Esophagus muscularis mucosa (tissue), 4 donors: ENCODE results near the gene TRIM46. TPM values are rescaled to one million over a fixed set of nuclear protein-coding genes. Genes with fewer than 3 reads are reported as not detected.

Experiments
- DNase-seq: peaks from one replicate; pipeline ENCODE4 v3.0.0-alpha.2; 2017; ENCODE audit errors: extremely low spot score
- H3K27ac ChIP-seq, 4 donors: fragments of 200-600 bp; sonication (generic); replicated peaks in 1 of 4; 1 replicate in 3 of 4; 2 replicates in 1 of 4; pipeline ENCODE4 v1.5.1; 2016 to 2019; ENCODE audit warnings: mild to moderate bottlenecking in 1 of 4
- H3K27me3 ChIP-seq, 4 donors: fragments of 200-600 bp; sonication (generic); one replicate each; pipeline versions ENCODE4 v1.5.1 to v1.6.0; 2016 to 2019
- H3K36me3 ChIP-seq, 4 donors: fragments of 200-600 bp; sonication (generic); one replicate each; pipeline ENCODE4 v1.5.1; 2016 to 2019
- H3K4me1 ChIP-seq, 4 donors: fragments of 200-600 bp; sonication (generic); one replicate each; pipeline ENCODE4 v1.5.1; 2016 to 2019
- H3K4me3 ChIP-seq, 4 donors: fragments of 200-600 bp; sonication (generic); 1 replicate in 2 of 4; 2 replicates in 2 of 4; pipeline ENCODE4 v1.5.1; 2016 to 2019; ENCODE audit warnings: mild to moderate bottlenecking in 4 of 4, moderate library complexity in 1 of 4
- H3K9me3 ChIP-seq, 4 donors: fragments of 200-600 bp; sonication (generic); 1 replicate in 3 of 4; 2 replicates in 1 of 4; pipeline ENCODE4 v1.5.1; 2016 to 2019
- CTCF ChIP-seq, 3 experiments: fragments of 200-600 bp in 2 of 3; fragments of 450-650 bp in 1 of 3; sonication (generic) in 2 of 3; IDR thresholded peaks; one replicate each; pipeline ENCODE4 v1.5.1; 2017 to 2019; ENCODE audit warnings: antibody characterized with exemption in 3 of 3, mild to moderate bottlenecking in 2 of 3, moderate library complexity in 1 of 3
- EP300 ChIP-seq: sonication (generic); formaldehyde crosslinking; IDR thresholded peaks from one replicate; pipeline ENCODE4 v1.6.1; 2017; ENCODE audit warnings: antibody characterized with exemption
- POLR2A ChIP-seq: fragments of 450-650 bp; IDR thresholded peaks from one replicate; pipeline ENCODE4 v1.6.1; 2017; ENCODE audit warnings: antibody characterized with exemption, moderate library complexity, mild to moderate bottlenecking, low read depth
- POLR2AphosphoS5 ChIP-seq, 2 donors: sonication (generic); formaldehyde crosslinking; IDR thresholded peaks; one replicate each; pipeline ENCODE4 v1.6.1; 2017; ENCODE audit warnings: antibody characterized with exemption in 2 of 2
- WGBS: methylation state at CpG from one replicate; pipeline ENCODE4 v1.1.5; 2018; 5-methylcytosine and 5-hydroxymethylcytosine counted together
- intact Hi-C: fragments of 100-400 bp; cut with DNase I; formaldehyde crosslinking; loops from one replicate; pipeline ENCODE4 v1.15.1; 2023
- total RNA-seq, 4 donors: library from RNA; depleted of rRNA; stranded (reverse); fragments of >200 nt; gene quantifications; one replicate each; pipeline versions ENCODE4 v1.1.0 to v1.2.1, GENCODE V29; 2016

Gene TRIM46
- total RNA-seq, 4 donors from 2014 or later, result 0.13 to 1.7 (median 0.17) TPM; not detected in 1

GRCh38 chr1:155196103-155196892, 22.6 kb downstream of the TRIM46 start:
- no peaks in the 10 kb centered on the region for H3K9me3 ChIP-seq
- no peak overlapping the region for H3K4me3 ChIP-seq
- peaks cover 0 to 45% (median 24%) of the 10 kb centered on the region in 4 donors for H3K36me3 ChIP-seq
- H3K4me1 ChIP-seq, result peaks cover 30 to 59% (median 46%) of the 10 kb centered on the region in 4 donors
- 53% methylated on average over 4 of the region's 6 CpGs for WGBS
- H3K27ac ChIP-seq, result peak overlapping the region; percentile 91 to 92 (median 92)
- intact Hi-C loops, result no loop called here
- DNase-seq, result no peak
- no peaks in the 10 kb centered on the region for H3K27me3 ChIP-seq
- TF ChIP-seq POLR2A, result no peak
- TF ChIP-seq CTCF (IDR thresholded peaks at IDR 0.05), result no peak
- TF ChIP-seq EP300, result no peak
- no peak for TF ChIP-seq POLR2AphosphoS5 (IDR thresholded peaks at IDR 0.05)

GRCh38 chr1:155196893-155197638, 23.4 kb downstream of the TRIM46 start:
- intact Hi-C loops, result no loop called here
- Histone ChIP-seq H3K4me1 (peaks cover 30 to 55% (median 45%) of the 10 kb centered on the region in 4 donors), H3K27ac (peak overlapping the region in 1 of 4 donors; percentile 92), H3K9me3 (no peaks in the 10 kb centered on the region), H3K27me3 (no peaks in the 10 kb centered on the region), H3K4me3 (no peak overlapping the region), H3K36me3 (peaks cover 0 to 52% (median 30%) of the 10 kb centered on the region in 4 donors)
- TF ChIP-seq POLR2AphosphoS5 (IDR thresholded peaks at IDR 0.05), result no peak
- TF ChIP-seq CTCF (IDR thresholded peaks at IDR 0.05), result no peak
- no peak for TF ChIP-seq POLR2A
- no peak for TF ChIP-seq EP300
- 81% methylated on average over 20 of the region's 20 CpGs for WGBS
- DNase-seq, result no peak

- no peak for TF ChIP-seq POLR2A
- TF ChIP-seq POLR2AphosphoS5 (IDR thresholded peaks at IDR 0.05), result no peak
- no peak for TF ChIP-seq EP300
- no peak for TF ChIP-seq CTCF (IDR thresholded peaks at IDR 0.05)
- WGBS, result 85% methylated on average over 15 of the region's 15 CpGs
- Histone ChIP-seq H3K27me3 (no peaks in the 10 kb centered on the region), H3K36me3 (peaks cover 0 to 60% (median 32%) of the 10 kb centered on the region in 4 donors), H3K4me1 (peaks cover 25 to 46% (median 36%) of the 10 kb centered on the region in 4 donors), H3K4me3 (no peak overlapping the region), H3K27ac (no peak overlapping the region), H3K9me3 (no peaks in the 10 kb centered on the region)
- intact Hi-C loops, result no loop called here
- DNase-seq, result no peak
Measured at GRCh38 chr1:155197901-155198546, 24.4 kb downstream of the TRIM46 start.

- 98% methylated on average over 3 of the region's 3 CpGs for WGBS
- no peak for DNase-seq
- TF ChIP-seq CTCF (IDR thresholded peaks at IDR 0.05) (no peak), EP300 (no peak), POLR2AphosphoS5 (IDR thresholded peaks at IDR 0.05) (no peak), POLR2A (no peak)
- Histone ChIP-seq H3K4me3 (no peak overlapping the region), H3K4me1 (peaks cover 21 to 41% (median 31%) of the 10 kb centered on the region in 4 donors), H3K27ac (no peak overlapping the region), H3K9me3 (no peaks in the 10 kb centered on the region), H3K27me3 (no peaks in the 10 kb centered on the region), H3K36me3 (peaks cover 0 to 62% (median 32%) of the 10 kb centered on the region in 4 donors)
- intact Hi-C loops, result no loop called here
Measured at GRCh38 chr1:155198547-155198906, 24.9 kb downstream of the TRIM46 start.
